ENCODE measurements around the gene EFNA5. TPM values are rescaled to one million over a fixed set of nuclear protein-coding genes. Genes with fewer than 3 reads are reported as not detected.

The EFNA5 gene
- polyA plus RNA-seq, 1 of the 3 experiments (the other 2 are of a cell fraction), result 0.81 TPM

GRCh38 chr5:107665036-107665570, 5.6 kb downstream of the EFNA5 start:
- Histone ChIP-seq H3K4me1 (ENCODE audit: control insufficient read depth in 1 of 2, insufficient read depth in 2 of 2, low read depth in 1 of 2, low read length in 1 of 2) (peaks cover 0 to 9% of the 10 kb centered on the region in 2 experiments; a peak in 2 of 4 replicates), H3K27ac (ENCODE audit: low read depth in 2 of 2, low read length in 1 of 2) (no peak overlapping the region), H3K9ac (no peak overlapping the region), H3K79me2 (ENCODE audit: insufficient read depth) (no peaks in the 10 kb centered on the region; the same call in 1 of the 2 replicates), H3F3A (replicated peaks; ENCODE audit: insufficient read depth) (peaks cover 7% of the 10 kb centered on the region), H4K20me1 (ENCODE audit: insufficient read depth) (no peaks in the 10 kb centered on the region), H2AFZ (ENCODE audit: low read depth) (no peak overlapping the region), H3K4me2 (no peak overlapping the region), H3K9me3 (no peaks in the 10 kb centered on the region), H3K9me2 (no peaks in the 10 kb centered on the region), H3K27me3 (ENCODE audit: insufficient read depth) (peaks cover 13% of the 10 kb centered on the region; the same call in 1 of the 2 replicates), H3K36me3 (replicated peaks in 1 of 2; ENCODE audit: control insufficient read depth in 1 of 2, insufficient read depth in 2 of 2, low read length in 1 of 2) (no peaks in the 10 kb centered on the region), H3K4me3 (ENCODE audit: low read depth in 2 of 2, low read length in 1 of 2) (no peak overlapping the region)
- ChIA-PET CTCF (interaction anchor here (1.4 to 1.8 kb wide), 2 partner anchors 10 to 93 kb away, joined by 3 to 4 read pairs; no protein-coding TSS in a partner anchor), POLR2A (no interaction called here)
- TF ChIP-seq MXI1 (IDR thresholded peaks at IDR 0.05; ENCODE audit: low read depth, low read length), result no peak
- no peak for TF ChIP-seq RXRA (IDR thresholded peaks at IDR 0.05; ENCODE audit: borderline replicate concordance, low read depth)
- TF ChIP-seq POLR2AphosphoS5 (IDR thresholded peaks at IDR 0.05; ENCODE audit: low read depth, low read length), result no peak
- DNase-seq, result no peak
- 98% methylated on average over 2 of the region's 2 CpGs for WGBS (ENCODE audit: low lambda C conversion rate)

- ChIA-PET CTCF (interaction anchor here (1.8 kb wide), 1 partner anchor 9 kb away, joined by 4 read pairs; no protein-coding TSS in a partner anchor), POLR2A (no interaction called here)
Measured at GRCh38 chr5:107663697-107664096, 7.0 kb downstream of the EFNA5 start.

More at GRCh38 chr5:107663697-107664096, 7.0 kb downstream of the EFNA5 start:
- no peak overlapping the region for H3K9ac ChIP-seq
- TF ChIP-seq ZBTB33 (IDR thresholded peaks at IDR 0.05; ENCODE audit: borderline replicate concordance, low read depth), result no peak
- TF ChIP-seq YY1 (IDR thresholded peaks at IDR 0.05; ENCODE audit: low read depth), result no peak
- no peak for TF ChIP-seq REST (IDR thresholded peaks at IDR 0.05; ENCODE audit: low read depth, low read length)
- no peak for TF ChIP-seq RAD21 (IDR thresholded peaks at IDR 0.05; ENCODE audit: low read length)
- TF ChIP-seq MXI1 (IDR thresholded peaks at IDR 0.05; ENCODE audit: low read depth, low read length), result no peak
- no peak for TF ChIP-seq USF2 (IDR thresholded peaks at IDR 0.05; ENCODE audit: borderline replicate concordance, low read depth, low read length)
- no peak for TF ChIP-seq EP300 (IDR thresholded peaks at IDR 0.05; ENCODE audit: borderline replicate concordance in 1 of 2, low read depth in 1 of 2, low read length in 1 of 2)
- no peak for TF ChIP-seq GABPA (IDR thresholded peaks at IDR 0.05; ENCODE audit: low read depth)
- no peak for TF ChIP-seq POLR2AphosphoS5 (IDR thresholded peaks at IDR 0.05; ENCODE audit: low read depth, low read length)
- TF ChIP-seq NFIC (IDR thresholded peaks at IDR 0.05; ENCODE audit: borderline replicate concordance), result no peak
- no peak for TF ChIP-seq MAX (IDR thresholded peaks at IDR 0.05; ENCODE audit: low read depth)
- no peak for TF ChIP-seq CTCF (IDR thresholded peaks at IDR 0.05)
- no peak for TF ChIP-seq FOXM1 (IDR thresholded peaks at IDR 0.05; ENCODE audit: low read depth)
- H3K36me3 ChIP-seq (replicated peaks in 1 of 2; ENCODE audit: control insufficient read depth in 1 of 2, insufficient read depth in 2 of 2, low read length in 1 of 2), result no peaks in the 10 kb centered on the region
- no peak overlapping the region for H3K4me3 ChIP-seq (ENCODE audit: low read depth in 2 of 2, low read length in 1 of 2)
- no peaks in the 10 kb centered on the region; the same call in 1 of the 2 replicates for H3K79me2 ChIP-seq (ENCODE audit: insufficient read depth)
- H3K4me2 ChIP-seq, result no peak overlapping the region
- no peaks in the 10 kb centered on the region for H4K20me1 ChIP-seq (ENCODE audit: insufficient read depth)
- 61% methylated on average over 1 of the region's 1 CpG for WGBS (ENCODE audit: low lambda C conversion rate)
- H3K27me3 ChIP-seq (ENCODE audit: insufficient read depth), result peaks cover 2% of the 10 kb centered on the region; the same call in 1 of the 2 replicates
- no peaks in the 10 kb centered on the region for H3K9me2 ChIP-seq
- no peaks in the 10 kb centered on the region for H3K9me3 ChIP-seq
- H3K27ac ChIP-seq (ENCODE audit: low read depth in 2 of 2, low read length in 1 of 2), result no peak overlapping the region
- no peak for DNase-seq
- no peak overlapping the region for H2AFZ ChIP-seq (ENCODE audit: low read depth)
- peaks cover 6% of the 10 kb centered on the region for H3F3A ChIP-seq (replicated peaks; ENCODE audit: insufficient read depth)
- H3K4me1 ChIP-seq (ENCODE audit: control insufficient read depth in 1 of 2, insufficient read depth in 2 of 2, low read depth in 1 of 2, low read length in 1 of 2), result peaks cover 0 to 9% of the 10 kb centered on the region in 2 experiments; a peak in 2 of 4 replicates

Measured in SK-N-SH (cell line).